ENCODE results near the gene ESRP2. TPM values are rescaled to one million over a fixed set of nuclear protein-coding genes. Genes with fewer than 3 reads are reported as not detected.

ESRP2 gene
- total RNA-seq, 1 experiment from 2014 or later = 0.19 TPM

DNA sequence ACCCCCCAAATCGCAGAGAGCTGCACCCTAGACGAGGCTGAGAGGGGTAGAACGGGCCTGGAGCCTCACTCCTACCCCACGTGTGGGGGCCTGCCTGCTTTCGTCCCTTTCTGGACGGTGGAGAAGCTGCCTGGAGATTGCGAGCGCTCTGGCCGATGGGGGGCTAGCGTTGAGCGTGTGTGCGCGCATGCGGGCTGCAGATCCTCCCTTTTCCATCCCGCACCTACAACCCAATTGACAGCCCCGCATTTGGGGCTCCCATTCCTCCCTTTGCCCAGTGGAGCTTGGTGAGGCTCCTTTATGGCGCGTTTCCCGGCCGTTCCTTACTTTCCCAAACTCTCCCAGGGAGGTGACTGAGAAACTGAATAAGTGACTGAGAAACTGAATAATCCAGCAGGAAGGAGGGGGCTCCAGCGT, 907 bp upstream of the ESRP2 start:
- intact Hi-C loops (cut with micrococcal nuclease; ENCODE audit: unreplicated experiment) = no loop called here
- H3K4me1 ChIP-seq (ENCODE audit: insufficient read depth, low read length, poor library complexity, severe bottlenecking) = peaks cover 9% of the 10 kb centered on the region
- no TSS peak for BruUV-seq (replicated peaks)
- H3K36me3 ChIP-seq (ENCODE audit: insufficient read depth, low read length, poor library complexity, severe bottlenecking) = no peaks in the 10 kb centered on the region
- no peak for TF ChIP-seq EZH2 (IDR thresholded peaks at IDR 0.05; ENCODE audit: borderline replicate concordance, low read depth, low read length, poor library complexity, severe bottlenecking)
- no peak for TF ChIP-seq CTCF (conservative IDR thresholded peaks at IDR 0.05; ENCODE audit: low read depth, low read length)
- POLR2A ChIA-PET (ENCODE audit: low non-redundant PET) = no interaction called here
- DNase-seq (ENCODE audit: low spot score) = no peak
- H3K27me3 ChIP-seq (replicated peaks; ENCODE audit: insufficient read depth, low read depth, low read length, poor library complexity) = no peaks in the 10 kb centered on the region
- CTCF ChIA-PET = interaction anchor here (1.3 kb wide), 1 partner anchor 27 kb away, joined by 6 read pairs; the partner anchor contains the start of gene SLC7A6
- H3K9me3 ChIP-seq (ENCODE audit: low read depth, low read length, poor library complexity, severe bottlenecking) = no peaks in the 10 kb centered on the region
- H3K4me3 ChIP-seq (ENCODE audit: low read depth, low read length, poor library complexity, severe bottlenecking) = peak overlapping the region; percentile 50
- H3K27ac ChIP-seq (ENCODE audit: low read depth, low read length, poor library complexity, severe bottlenecking) = peak overlapping the region; percentile 81

DNA sequence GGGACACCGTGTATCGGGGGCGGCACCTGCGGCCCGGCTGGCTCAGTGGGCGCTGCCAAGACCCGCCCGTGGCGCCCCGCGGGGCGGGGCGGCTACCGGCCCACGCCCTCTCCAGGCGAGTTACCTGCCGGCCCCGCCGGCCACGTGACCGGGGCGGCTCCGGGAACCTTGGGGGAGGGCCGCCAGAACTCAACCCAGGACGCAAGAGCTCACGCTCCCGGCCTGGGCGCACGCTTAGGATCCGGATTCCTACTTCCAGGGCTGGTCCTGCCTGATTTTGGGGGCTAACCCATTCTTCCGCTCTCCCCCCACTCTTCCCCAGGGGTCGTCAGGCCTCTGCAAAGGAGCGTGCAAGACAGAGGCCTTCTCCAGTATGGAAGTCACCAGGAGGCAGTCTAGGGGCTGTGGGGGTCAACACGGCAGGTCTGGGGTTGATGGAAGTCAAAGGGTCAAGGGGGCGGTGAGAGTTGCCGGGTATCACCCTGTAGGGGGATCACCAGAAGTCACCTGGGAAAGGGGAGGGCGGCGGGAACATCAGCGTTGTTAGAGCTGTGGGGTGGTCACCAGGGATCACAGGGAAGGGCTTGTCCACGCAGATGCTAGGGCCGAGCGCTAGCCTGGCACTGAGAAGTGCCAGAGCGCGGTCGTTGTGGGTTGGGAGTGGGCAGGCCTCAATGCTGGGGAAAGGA, 354 bp upstream of the ESRP2 start:
- TF ChIP-seq EZH2 (IDR thresholded peaks at IDR 0.05; ENCODE audit: borderline replicate concordance, low read depth, low read length, poor library complexity, severe bottlenecking) (no peak), CTCF (conservative IDR thresholded peaks at IDR 0.05; ENCODE audit: low read depth, low read length) (no peak)
- Histone ChIP-seq H3K4me3 (ENCODE audit: low read depth, low read length, poor library complexity, severe bottlenecking) (no peak overlapping the region), H3K9me3 (ENCODE audit: low read depth, low read length, poor library complexity, severe bottlenecking) (no peaks in the 10 kb centered on the region), H3K4me1 (ENCODE audit: insufficient read depth, low read length, poor library complexity, severe bottlenecking) (peaks cover 9% of the 10 kb centered on the region), H3K27me3 (replicated peaks; ENCODE audit: insufficient read depth, low read depth, low read length, poor library complexity) (no peaks in the 10 kb centered on the region), H3K27ac (ENCODE audit: low read depth, low read length, poor library complexity, severe bottlenecking) (peak overlapping the region; percentile 81), H3K36me3 (ENCODE audit: insufficient read depth, low read length, poor library complexity, severe bottlenecking) (no peaks in the 10 kb centered on the region)
- ChIA-PET CTCF (interaction anchor here (1.3 kb wide), 1 partner anchor 28 kb away, joined by 6 read pairs; the partner anchor contains the start of gene SLC7A6), POLR2A (ENCODE audit: low non-redundant PET) (no interaction called here)
- intact Hi-C loops (cut with micrococcal nuclease; ENCODE audit: unreplicated experiment) = no loop called here
- no TSS peak for BruUV-seq (replicated peaks)
- no peak for DNase-seq (ENCODE audit: low spot score)

GRCh38 chr16:68235108-68235886, 630 bp downstream of the ESRP2 start:
- no TSS peak for BruUV-seq (replicated peaks)
- no peak for DNase-seq (ENCODE audit: low spot score)
- peaks cover 9% of the 10 kb centered on the region for H3K4me1 ChIP-seq (ENCODE audit: insufficient read depth, low read length, poor library complexity, severe bottlenecking)
- no peak for TF ChIP-seq CTCF (conservative IDR thresholded peaks at IDR 0.05; ENCODE audit: low read depth, low read length)
- TF ChIP-seq EZH2 (IDR thresholded peaks at IDR 0.05; ENCODE audit: borderline replicate concordance, low read depth, low read length, poor library complexity, severe bottlenecking) = no peak
- no peaks in the 10 kb centered on the region for H3K27me3 ChIP-seq (replicated peaks; ENCODE audit: insufficient read depth, low read depth, low read length, poor library complexity)
- intact Hi-C loops (cut with micrococcal nuclease; ENCODE audit: unreplicated experiment) = no loop called here
- no peak overlapping the region for H3K27ac ChIP-seq (ENCODE audit: low read depth, low read length, poor library complexity, severe bottlenecking)
- no peak overlapping the region for H3K4me3 ChIP-seq (ENCODE audit: low read depth, low read length, poor library complexity, severe bottlenecking)
- POLR2A ChIA-PET (ENCODE audit: low non-redundant PET) = no interaction called here
- H3K36me3 ChIP-seq (ENCODE audit: insufficient read depth, low read length, poor library complexity, severe bottlenecking) = no peaks in the 10 kb centered on the region
- no peaks in the 10 kb centered on the region for H3K9me3 ChIP-seq (ENCODE audit: low read depth, low read length, poor library complexity, severe bottlenecking)
- CTCF ChIA-PET = no interaction called here

Measured in A673 (cell line).